ENCODE results near the gene FAM168A. TPM values are rescaled to one million over a fixed set of nuclear protein-coding genes. Genes with fewer than 3 reads are reported as not detected.
A peak's percentile ranks its signal among the peaks of the same experiment; 100 is the strongest.

FAM168A gene
- total and polyA plus RNA-seq, 10 of the 15 experiments (the other 5 are each of a cell fraction or from before 2014, with no cell fraction given) = 1.7 to 20.0 (median 10.0) TPM

DNA sequence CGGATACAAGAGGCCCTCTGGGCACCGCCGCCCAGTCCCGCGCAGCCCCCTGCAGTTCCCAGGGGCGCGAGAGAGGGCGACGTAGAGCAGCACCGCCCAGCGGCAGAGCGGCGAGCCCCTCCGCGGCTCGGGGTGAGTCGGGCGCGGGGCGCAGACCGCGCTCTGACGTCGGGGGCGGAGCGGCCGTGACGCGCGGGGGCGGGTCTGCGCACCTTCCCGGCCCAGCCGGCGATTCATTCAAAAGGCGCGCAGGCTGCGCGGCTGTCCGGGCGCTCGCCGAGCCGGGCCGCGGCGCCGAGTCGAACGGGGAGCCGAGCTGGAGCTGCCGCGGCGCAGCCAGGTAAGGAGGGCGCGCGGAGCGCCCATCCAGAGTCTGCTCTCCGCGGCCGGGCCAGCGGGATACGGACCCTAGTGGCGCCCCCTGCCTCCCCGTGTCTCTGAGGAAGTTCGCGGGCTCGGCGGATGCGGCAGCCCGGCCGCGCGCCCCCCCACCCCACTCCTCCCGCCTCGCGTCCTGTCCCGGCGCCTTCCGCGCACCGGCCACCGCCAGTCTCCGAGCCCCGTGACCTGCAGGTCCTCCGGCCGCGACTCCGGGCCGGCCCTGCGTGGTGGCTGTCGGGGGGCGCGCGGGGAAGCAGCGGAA is 221.6 kb downstream of the FAM168A start, which contains the start of gene RELT (continued):
- TF ChIP-seq NR2F1 (conservative IDR thresholded peaks at IDR 0.05) = peak; percentile 8
- TF ChIP-seq MEF2B (IDR thresholded peaks at IDR 0.05; ENCODE audit: partially characterized antibody, poor library complexity, severe bottlenecking) = no peak
- no peak for TF ChIP-seq EED (IDR thresholded peaks at IDR 0.05; ENCODE audit: low read depth)
- TF ChIP-seq NFIC (IDR thresholded peaks at IDR 0.05; ENCODE audit: low read depth, low read length) = no peak
- no peak; the same call in 1 of the 2 replicates for TF ChIP-seq PAX5 (IDR thresholded peaks at IDR 0.05; ENCODE audit: borderline replicate concordance, low read depth, low read length)
- TF ChIP-seq IRF3 (IDR thresholded peaks at IDR 0.05) = peak; percentile 44; the same call in 1 of the 2 replicates
- peak; percentile 55; the same call in 1 of the 2 replicates for TF ChIP-seq SMC3 (IDR thresholded peaks at IDR 0.05; ENCODE audit: borderline replicate concordance, low read length)
- TF ChIP-seq WRNIP1 (IDR thresholded peaks at IDR 0.05; ENCODE audit: borderline replicate concordance, low read depth, low read length) = no peak
- no peak for TF ChIP-seq SREBF2 (IDR thresholded peaks at IDR 0.05; ENCODE audit: low read length)
- peak; percentile 67; the same call in 1 of the 2 replicates for TF ChIP-seq ZNF217 (IDR thresholded peaks at IDR 0.05)
- peak; percentile 16; the same call in 1 of the 2 replicates for TF ChIP-seq TBL1XR1 (IDR thresholded peaks at IDR 0.05; ENCODE audit: low read depth, low read length)
- peak; percentile 94 for TF ChIP-seq BACH1 (IDR thresholded peaks at IDR 0.05; ENCODE audit: borderline replicate concordance)
- TF ChIP-seq SRF (IDR thresholded peaks at IDR 0.05; ENCODE audit: low read depth in 2 of 2, low read length in 2 of 2) = no peak
- peak; percentile 85 for TF ChIP-seq POLR2AphosphoS2 (IDR thresholded peaks at IDR 0.05; ENCODE audit: low read depth, low read length)
- TF ChIP-seq FOS (IDR thresholded peaks at IDR 0.05; ENCODE audit: borderline replicate concordance, extremely low read depth, insufficient read length) = no peak
- no peak for TF ChIP-seq CBFB (IDR thresholded peaks at IDR 0.05; ENCODE audit: low read depth)
- TF ChIP-seq TARDBP (IDR thresholded peaks at IDR 0.05; ENCODE audit: borderline replicate concordance) = no peak
- no peak for TF ChIP-seq SMAD5 (IDR thresholded peaks at IDR 0.05; ENCODE audit: low read depth)
- no peak for TF ChIP-seq KAT2A (conservative IDR thresholded peaks at IDR 0.05; ENCODE audit: control insufficient read depth, low read depth, low read length)
- TF ChIP-seq ZNF622 (IDR thresholded peaks at IDR 0.05) = no peak
- TF ChIP-seq CHD4 (IDR thresholded peaks at IDR 0.05) = no peak
- TF ChIP-seq NFXL1 (IDR thresholded peaks at IDR 0.05; ENCODE audit: borderline replicate concordance) = no peak
- no peak for TF ChIP-seq BCL11A (IDR thresholded peaks at IDR 0.05; ENCODE audit: low read depth, low read length)
- no peak for TF ChIP-seq IRF5 (IDR thresholded peaks at IDR 0.05; ENCODE audit: borderline replicate concordance)
- TF ChIP-seq, protein P1, sequence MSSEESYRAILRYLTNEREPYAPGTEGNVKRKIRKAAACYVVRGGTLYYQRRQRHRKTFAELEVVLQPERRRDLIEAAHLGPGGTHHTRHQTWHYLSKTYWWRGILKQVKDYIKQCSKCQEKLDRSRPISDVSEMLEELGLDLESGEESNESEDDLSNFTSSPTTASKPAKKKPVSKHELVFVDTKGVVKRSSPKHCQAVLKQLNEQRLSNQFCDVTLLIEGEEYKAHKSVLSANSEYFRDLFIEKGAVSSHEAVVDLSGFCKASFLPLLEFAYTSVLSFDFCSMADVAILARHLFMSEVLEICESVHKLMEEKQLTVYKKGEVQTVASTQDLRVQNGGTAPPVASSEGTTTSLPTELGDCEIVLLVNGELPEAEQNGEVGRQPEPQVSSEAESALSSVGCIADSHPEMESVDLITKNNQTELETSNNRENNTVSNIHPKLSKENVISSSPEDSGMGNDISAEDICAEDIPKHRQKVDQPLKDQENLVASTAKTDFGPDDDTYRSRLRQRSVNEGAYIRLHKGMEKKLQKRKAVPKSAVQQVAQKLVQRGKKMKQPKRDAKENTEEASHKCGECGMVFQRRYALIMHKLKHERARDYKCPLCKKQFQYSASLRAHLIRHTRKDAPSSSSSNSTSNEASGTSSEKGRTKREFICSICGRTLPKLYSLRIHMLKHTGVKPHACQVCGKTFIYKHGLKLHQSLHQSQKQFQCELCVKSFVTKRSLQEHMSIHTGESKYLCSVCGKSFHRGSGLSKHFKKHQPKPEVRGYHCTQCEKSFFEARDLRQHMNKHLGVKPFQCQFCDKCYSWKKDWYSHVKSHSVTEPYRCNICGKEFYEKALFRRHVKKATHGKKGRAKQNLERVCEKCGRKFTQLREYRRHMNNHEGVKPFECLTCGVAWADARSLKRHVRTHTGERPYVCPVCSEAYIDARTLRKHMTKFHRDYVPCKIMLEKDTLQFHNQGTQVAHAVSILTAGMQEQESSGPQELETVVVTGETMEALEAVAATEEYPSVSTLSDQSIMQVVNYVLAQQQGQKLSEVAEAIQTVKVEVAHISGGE (CRISPR knock-in tag; IDR thresholded peaks at IDR 0.05) = no peak
- peak; percentile 63 for TF ChIP-seq SP1 (IDR thresholded peaks at IDR 0.05; ENCODE audit: low read depth, low read length)
- peak; percentile 84 for TF ChIP-seq IKZF1 (conservative IDR thresholded peaks at IDR 0.05)
- TF ChIP-seq KDM1A (IDR thresholded peaks at IDR 0.05; ENCODE audit: borderline replicate concordance) = no peak
- 0 out of 2 replicates have a peak, but pooled peaks have one; percentile 26 for TF ChIP-seq ESRRA (IDR thresholded peaks at IDR 0.05; ENCODE audit: low read length)
